MM.1S (cell line): ENCODE results near the gene HUWE1.

ENCODE experiments used
- DNase-seq: peaks from one replicate; pipeline ENCODE4 v3.0.0-alpha.2; 2015
- H2AFZ ChIP-seq: fragments of 300-600 bp; sonication (generic); 2 replicates; pipeline ENCODE4 v1.6.0; 2016; ENCODE audit warnings: antibody characterized with exemption, low read length
- H3F3A ChIP-seq: fragments of 300-600 bp; sonication (generic); 2 replicates; pipeline ENCODE4 v1.6.1; 2016; ENCODE audit warnings: mild to moderate bottlenecking, antibody characterized with exemption, low read length, moderate library complexity, mixed read lengths; ENCODE audit not compliant: insufficient read depth
- H3K27ac ChIP-seq: fragments of 300-600 bp; sonication (generic); 2 replicates; pipeline ENCODE4 v1.5.1; 2016; ENCODE audit warnings: mild to moderate bottlenecking, low read length
- H3K27me3 ChIP-seq: fragments of 300-600 bp; sonication (generic); replicated peaks from 2 replicates; pipeline ENCODE4 v1.6.0; 2016; ENCODE audit warnings: low read length; ENCODE audit not compliant: insufficient read depth
- H3K36me3 ChIP-seq: fragments of 300-600 bp; sonication (generic); replicated peaks from 2 replicates; pipeline ENCODE4 v1.6.1; 2016; ENCODE audit warnings: mild to moderate bottlenecking, low read length, mixed read lengths; ENCODE audit not compliant: insufficient read depth
- H3K4me1 ChIP-seq: fragments of 300-600 bp; sonication (generic); 2 replicates; pipeline ENCODE4 v1.6.1; 2016; ENCODE audit warnings: low read length, mixed read lengths
- H3K4me2 ChIP-seq: fragments of 300-600 bp; sonication (generic); 2 replicates; pipeline ENCODE4 v1.6.0; 2016; ENCODE audit warnings: low read depth, low read length
- H3K4me3 ChIP-seq: fragments of 300-600 bp; sonication (generic); 2 replicates; pipeline ENCODE4 v1.5.1; 2016; ENCODE audit warnings: low read length, mixed read lengths
- H3K79me2 ChIP-seq: fragments of 300-600 bp; sonication (generic); 2 replicates; pipeline ENCODE4 v1.6.1; 2016; ENCODE audit warnings: mixed run types, low read length, mixed read lengths
- H3K9ac ChIP-seq: fragments of 300-600 bp; sonication (generic); 2 replicates; pipeline ENCODE4 v1.6.1; 2016; ENCODE audit warnings: low read length, mixed read lengths
- H3K9me2 ChIP-seq: fragments of 300-600 bp; sonication (generic); replicated peaks from 2 replicates; pipeline ENCODE4 v1.6.1; 2016; ENCODE audit warnings: mild to moderate bottlenecking, low read length, mixed read lengths; ENCODE audit not compliant: insufficient read depth
- H3K9me3 ChIP-seq: fragments of 300-600 bp; sonication (generic); replicated peaks from 2 replicates; pipeline ENCODE4 v1.6.1; 2016; ENCODE audit warnings: mild to moderate bottlenecking, low read length, mixed read lengths; ENCODE audit not compliant: insufficient read depth
- H4K20me1 ChIP-seq: fragments of 300-600 bp; sonication (generic); 2 replicates; pipeline ENCODE4 v1.6.1; 2016; ENCODE audit warnings: mild to moderate bottlenecking, low read length, moderate library complexity, mixed read lengths; ENCODE audit not compliant: insufficient read depth
- EZH2 ChIP-seq: fragments of 300-600 bp; sonication (generic); optimal IDR thresholded peaks from 2 replicates; pipeline ENCODE3; 2017; ENCODE audit warnings: low read depth, mild to moderate bottlenecking, antibody characterized with exemption, low read length, mixed read lengths
- EZH2phosphoT487 ChIP-seq: fragments of 300-600 bp; sonication (generic); IDR thresholded peaks from 2 replicates; pipeline ENCODE4 v1.6.1; 2018; ENCODE audit warnings: antibody characterized with exemption, low read length
- TF ChIP-seq, protein P1 (sequence below): fragments of 300-600 bp; sonication (generic); IDR thresholded peaks from 2 replicates; pipeline ENCODE4 v1.5.1; 2016; ENCODE audit warnings: antibody characterized with exemption, low read length, mixed read lengths

The HUWE1 gene

GRCh38 chrX:53639257-53639656 lies 47.3 kb downstream of the HUWE1 start:
- no peak overlapping the region for H3K27ac ChIP-seq
- TF ChIP-seq, protein P1, sequence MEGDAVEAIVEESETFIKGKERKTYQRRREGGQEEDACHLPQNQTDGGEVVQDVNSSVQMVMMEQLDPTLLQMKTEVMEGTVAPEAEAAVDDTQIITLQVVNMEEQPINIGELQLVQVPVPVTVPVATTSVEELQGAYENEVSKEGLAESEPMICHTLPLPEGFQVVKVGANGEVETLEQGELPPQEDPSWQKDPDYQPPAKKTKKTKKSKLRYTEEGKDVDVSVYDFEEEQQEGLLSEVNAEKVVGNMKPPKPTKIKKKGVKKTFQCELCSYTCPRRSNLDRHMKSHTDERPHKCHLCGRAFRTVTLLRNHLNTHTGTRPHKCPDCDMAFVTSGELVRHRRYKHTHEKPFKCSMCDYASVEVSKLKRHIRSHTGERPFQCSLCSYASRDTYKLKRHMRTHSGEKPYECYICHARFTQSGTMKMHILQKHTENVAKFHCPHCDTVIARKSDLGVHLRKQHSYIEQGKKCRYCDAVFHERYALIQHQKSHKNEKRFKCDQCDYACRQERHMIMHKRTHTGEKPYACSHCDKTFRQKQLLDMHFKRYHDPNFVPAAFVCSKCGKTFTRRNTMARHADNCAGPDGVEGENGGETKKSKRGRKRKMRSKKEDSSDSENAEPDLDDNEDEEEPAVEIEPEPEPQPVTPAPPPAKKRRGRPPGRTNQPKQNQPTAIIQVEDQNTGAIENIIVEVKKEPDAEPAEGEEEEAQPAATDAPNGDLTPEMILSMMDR = no peak
- TF ChIP-seq EZH2 = no peak
- TF ChIP-seq EZH2phosphoT487 = no peak
- H2AFZ ChIP-seq = no peak overlapping the region
- H3K4me1 ChIP-seq = no peaks in the 10 kb centered on the region
- H3K79me2 ChIP-seq = peaks cover 26% of the 10 kb centered on the region
- H3K9me3 ChIP-seq = 0 out of 2 replicates have a peak, but pooled peaks cover 2% of the 10 kb centered on the region
- H3K9ac ChIP-seq = no peak overlapping the region
- no peak for DNase-seq
- no peaks in the 10 kb centered on the region for H3F3A ChIP-seq
- no peaks in the 10 kb centered on the region for H3K27me3 ChIP-seq
- no peak overlapping the region for H3K4me3 ChIP-seq
- no peaks in the 10 kb centered on the region for H4K20me1 ChIP-seq
- no peaks in the 10 kb centered on the region for H3K9me2 ChIP-seq
- no peaks in the 10 kb centered on the region for H3K36me3 ChIP-seq
- no peak overlapping the region for H3K4me2 ChIP-seq

- Histone ChIP-seq H3K9me3 (no peaks in the 10 kb centered on the region), H3K4me2 (no peak overlapping the region), H3K36me3 (no peaks in the 10 kb centered on the region), H3K27ac (no peak overlapping the region), H2AFZ (no peak overlapping the region), H3K27me3 (no peaks in the 10 kb centered on the region), H3K4me1 (no peaks in the 10 kb centered on the region), H3F3A (no peaks in the 10 kb centered on the region), H3K79me2 (peaks cover 31% of the 10 kb centered on the region), H3K4me3 (no peak overlapping the region), H4K20me1 (no peaks in the 10 kb centered on the region), H3K9ac (no peak overlapping the region), H3K9me2 (no peaks in the 10 kb centered on the region)
- no peak for TF ChIP-seq EZH2
- DNase-seq = no peak
These were observed 49.0 kb downstream of the HUWE1 start for GRCh38 chrX:53637479-53637878.

DNA sequence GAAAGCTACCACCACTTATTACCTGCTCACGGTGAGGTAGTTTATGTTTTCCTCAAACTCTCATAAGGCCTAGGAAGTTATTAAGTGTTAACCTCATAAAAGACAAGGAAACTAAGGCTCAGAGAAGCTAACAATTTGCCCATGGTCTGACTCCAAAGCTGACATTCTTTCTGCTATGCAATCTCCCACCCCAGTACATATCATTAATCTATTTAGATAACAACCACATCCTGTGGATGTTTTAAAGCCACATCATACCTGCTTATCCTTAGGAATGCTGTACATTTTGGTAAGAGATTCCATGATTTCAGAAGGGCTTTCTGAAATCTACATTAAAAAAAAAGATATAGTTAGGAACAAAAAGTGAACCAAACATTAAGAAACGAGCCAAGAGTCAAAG lies 55.4 kb downstream of the HUWE1 start:
- no peak for DNase-seq
- no peak overlapping the region for H3K4me3 ChIP-seq

GRCh38 chrX:53630261-53630660 lies 56.3 kb downstream of the HUWE1 start:
- Histone ChIP-seq H3K9ac (no peak overlapping the region), H3F3A (no peaks in the 10 kb centered on the region), H3K9me3 (no peaks in the 10 kb centered on the region), H3K4me1 (no peaks in the 10 kb centered on the region), H3K36me3 (no peaks in the 10 kb centered on the region; the same call in none of the 2 replicates), H3K4me2 (no peak overlapping the region), H3K27ac (no peak overlapping the region), H3K27me3 (no peaks in the 10 kb centered on the region), H3K9me2 (no peaks in the 10 kb centered on the region), H3K79me2 (peaks cover 5% of the 10 kb centered on the region; the same call in 1 of the 2 replicates), H2AFZ (no peak overlapping the region), H3K4me3 (no peak overlapping the region), H4K20me1 (no peaks in the 10 kb centered on the region)
- no peak for DNase-seq
- TF ChIP-seq EZH2phosphoT487 = no peak
- TF ChIP-seq, protein P1 = no peak
- TF ChIP-seq EZH2 = no peak

More for the DNA sequence above, 55.4 kb downstream of the HUWE1 start:
- H2AFZ ChIP-seq = no peak overlapping the region
- no peaks in the 10 kb centered on the region for H3K27me3 ChIP-seq
- H3K79me2 ChIP-seq = peaks cover 9% of the 10 kb centered on the region
- no peaks in the 10 kb centered on the region for H3K9me3 ChIP-seq
- no peak overlapping the region for H3K9ac ChIP-seq
- TF ChIP-seq EZH2 (no peak), EZH2phosphoT487 (no peak)
- TF ChIP-seq, protein P1 = no peak
- no peaks in the 10 kb centered on the region for H3K9me2 ChIP-seq
- no peak overlapping the region for H3K27ac ChIP-seq
- H4K20me1 ChIP-seq = no peaks in the 10 kb centered on the region
- H3K4me1 ChIP-seq = no peaks in the 10 kb centered on the region
- no peaks in the 10 kb centered on the region; the same call in none of the 2 replicates for H3K36me3 ChIP-seq
- H3F3A ChIP-seq = no peaks in the 10 kb centered on the region
- no peak overlapping the region for H3K4me2 ChIP-seq
